Skeletal muscle cell (primary cell): Measurements from ENCODE around the gene RAB17.

Source experiments
- DNase-seq: peaks from one replicate; pipeline ENCODE4 v3.0.0-alpha.2; 2010; ENCODE audit warnings: low read depth
- H3K4me3 ChIP-seq: 2 replicates; pipeline ENCODE4 v1.5.1; 2011; ENCODE audit warnings: low read depth, mild to moderate bottlenecking, control low read depth, low read length, moderate library complexity

RAB17 gene

GRCh38 chr2:237567276-237568029, 23.1 kb downstream of the RAB17 start:
- H3K4me3 ChIP-seq, result no peak overlapping the region
- DNase-seq, result no peak

- H3K4me3 ChIP-seq, result no peak within 1 kb of the TSS
- DNase-seq, result no peak
These were observed 23.9 kb downstream of the RAB17 start, which contains the start of gene PRLH for GRCh38 chr2:237566401-237567235. Gene PRLH, plus strand, starts transcription at chr2:237566574. Its CDS starts 0 bp downstream, at chr2:237566574.

GRCh38 chr2:237565974-237566373, 24.6 kb downstream of the RAB17 start:
- DNase-seq, result no peak
- H3K4me3 ChIP-seq, result no peak overlapping the region

GRCh38 chr2:237564526-237565131, 25.9 kb downstream of the RAB17 start:
- no peak overlapping the region for H3K4me3 ChIP-seq
- DNase-seq, result no peak

- DNase-seq, result no peak
- no peak overlapping the region for H3K4me3 ChIP-seq
These were observed 26.7 kb downstream of the RAB17 start for GRCh38 chr2:237563816-237564215.

- no peak for DNase-seq
- no peak overlapping the region for H3K4me3 ChIP-seq
These were observed 29.3 kb downstream of the RAB17 start for GRCh38 chr2:237561221-237561620.

GRCh38 chr2:237558961-237559641, 31.4 kb downstream of the RAB17 start:
- peak; percentile 59 for DNase-seq
- H3K4me3 ChIP-seq, result no peak overlapping the region

- no peak for DNase-seq
These were observed 32.9 kb downstream of the RAB17 start for GRCh38 chr2:237557633-237558015.

GRCh38 chr2:237556773-237557632, 33.5 kb downstream of the RAB17 start:
- H3K4me3 ChIP-seq, result no peak overlapping the region
- DNase-seq, result no peak

More at GRCh38 chr2:237557633-237558015, 32.9 kb downstream of the RAB17 start:
- H3K4me3 ChIP-seq, result no peak overlapping the region

- H3K4me3 ChIP-seq, result no peak overlapping the region
- no peak for DNase-seq
These were observed 35.0 kb downstream of the RAB17 start for GRCh38 chr2:237555560-237555959.

GRCh38 chr2:237553948-237554347, 36.6 kb downstream of the RAB17 start:
- DNase-seq, result no peak
- H3K4me3 ChIP-seq, result no peak overlapping the region

GRCh38 chr2:237552908-237553307, 37.6 kb downstream of the RAB17 start:
- DNase-seq, result no peak
- no peak overlapping the region for H3K4me3 ChIP-seq

GRCh38 chr2:237551071-237551574, 39.4 kb downstream of the RAB17 start:
- no peak for DNase-seq
- H3K4me3 ChIP-seq, result no peak overlapping the region

GRCh38 chr2:237549643-237550415, 40.7 kb downstream of the RAB17 start:
- no peak for DNase-seq
- H3K4me3 ChIP-seq, result no peak overlapping the region

- H3K4me3 ChIP-seq, result no peak overlapping the region
- no peak for DNase-seq
These were observed 41.3 kb downstream of the RAB17 start for GRCh38 chr2:237549216-237549615.

GRCh38 chr2:237547841-237548416, 42.6 kb downstream of the RAB17 start:
- DNase-seq, result no peak

GRCh38 chr2:237546876-237547395, 43.6 kb downstream of the RAB17 start:
- no peak overlapping the region for H3K4me3 ChIP-seq
- DNase-seq, result no peak

More at GRCh38 chr2:237547841-237548416, 42.6 kb downstream of the RAB17 start:
- H3K4me3 ChIP-seq, result no peak overlapping the region
